Esophagus muscularis mucosa (tissue), 4 donors: ENCODE measurements around the gene TUBB4B. TPM values are rescaled to one million over a fixed set of nuclear protein-coding genes. Genes with fewer than 3 reads are reported as not detected.

Experiments used
- DNase-seq: peaks from one replicate; pipeline ENCODE4 v3.0.0-alpha.2; 2017; ENCODE audit errors: extremely low spot score
- H3K27ac ChIP-seq, 4 donors: fragments of 200-600 bp; sonication (generic); replicated peaks in 1 of 4; 1 replicate in 3 of 4; 2 replicates in 1 of 4; pipeline ENCODE4 v1.5.1; 2016 to 2019; ENCODE audit warnings: mild to moderate bottlenecking in 1 of 4
- H3K27me3 ChIP-seq, 4 donors: fragments of 200-600 bp; sonication (generic); one replicate each; pipeline versions ENCODE4 v1.5.1 to v1.6.0; 2016 to 2019
- H3K36me3 ChIP-seq, 4 donors: fragments of 200-600 bp; sonication (generic); one replicate each; pipeline ENCODE4 v1.5.1; 2016 to 2019
- H3K4me1 ChIP-seq, 4 donors: fragments of 200-600 bp; sonication (generic); one replicate each; pipeline ENCODE4 v1.5.1; 2016 to 2019
- H3K4me3 ChIP-seq, 4 donors: fragments of 200-600 bp; sonication (generic); 1 replicate in 2 of 4; 2 replicates in 2 of 4; pipeline ENCODE4 v1.5.1; 2016 to 2019; ENCODE audit warnings: mild to moderate bottlenecking in 4 of 4, moderate library complexity in 1 of 4
- H3K9me3 ChIP-seq, 4 donors: fragments of 200-600 bp; sonication (generic); 1 replicate in 3 of 4; 2 replicates in 1 of 4; pipeline ENCODE4 v1.5.1; 2016 to 2019
- CTCF ChIP-seq, 3 experiments: fragments of 200-600 bp in 2 of 3; fragments of 450-650 bp in 1 of 3; sonication (generic) in 2 of 3; IDR thresholded peaks; one replicate each; pipeline ENCODE4 v1.5.1; 2017 to 2019; ENCODE audit warnings: antibody characterized with exemption in 3 of 3, mild to moderate bottlenecking in 2 of 3, moderate library complexity in 1 of 3
- EP300 ChIP-seq: sonication (generic); formaldehyde crosslinking; IDR thresholded peaks from one replicate; pipeline ENCODE4 v1.6.1; 2017; ENCODE audit warnings: antibody characterized with exemption
- POLR2A ChIP-seq: fragments of 450-650 bp; IDR thresholded peaks from one replicate; pipeline ENCODE4 v1.6.1; 2017; ENCODE audit warnings: antibody characterized with exemption, moderate library complexity, mild to moderate bottlenecking, low read depth
- POLR2AphosphoS5 ChIP-seq, 2 donors: sonication (generic); formaldehyde crosslinking; IDR thresholded peaks; one replicate each; pipeline ENCODE4 v1.6.1; 2017; ENCODE audit warnings: antibody characterized with exemption in 2 of 2
- WGBS: methylation state at CpG from one replicate; pipeline ENCODE4 v1.1.5; 2018; 5-methylcytosine and 5-hydroxymethylcytosine counted together
- intact Hi-C: fragments of 100-400 bp; cut with DNase I; formaldehyde crosslinking; loops from one replicate; pipeline ENCODE4 v1.15.1; 2023
- total RNA-seq, 4 donors: library from RNA; depleted of rRNA; stranded (reverse); fragments of >200 nt; gene quantifications; one replicate each; pipeline versions ENCODE4 v1.1.0 to v1.2.1, GENCODE V29; 2016

The TUBB4B gene
- total RNA-seq, 4 donors from 2014 or later = 227 to 469 (median 304) TPM

GRCh38 chr9:137234055-137234697, 6.9 kb upstream of the TUBB4B start:
- 69% methylated on average over 13 of the region's 40 CpGs for WGBS
- no peak overlapping the region for H3K27ac ChIP-seq
- H3K4me1 ChIP-seq = peaks cover 32 to 46% (median 36%) of the 10 kb centered on the region in 4 donors
- no peak overlapping the region for H3K4me3 ChIP-seq
- no peak for TF ChIP-seq POLR2A
- TF ChIP-seq CTCF (IDR thresholded peaks at IDR 0.05) = no peak
- TF ChIP-seq EP300 = no peak
- TF ChIP-seq POLR2AphosphoS5 (IDR thresholded peaks at IDR 0.05) = no peak
- no peaks in the 10 kb centered on the region for H3K36me3 ChIP-seq
- peaks cover 0 to 61% (median 36%) of the 10 kb centered on the region in 4 donors for H3K27me3 ChIP-seq
- DNase-seq = no peak
- H3K9me3 ChIP-seq = no peaks in the 10 kb centered on the region
- intact Hi-C loops = no loop called here

- Histone ChIP-seq H3K4me3 (no peak overlapping the region), H3K27ac (no peak overlapping the region), H3K4me1 (peaks cover 39 to 53% (median 43%) of the 10 kb centered on the region in 4 donors), H3K36me3 (no peaks in the 10 kb centered on the region), H3K9me3 (no peaks in the 10 kb centered on the region), H3K27me3 (peaks cover 0 to 54% (median 29%) of the 10 kb centered on the region in 4 donors)
- no peak for TF ChIP-seq CTCF (IDR thresholded peaks at IDR 0.05)
- TF ChIP-seq EP300 = no peak
- TF ChIP-seq POLR2A = no peak
- TF ChIP-seq POLR2AphosphoS5 (IDR thresholded peaks at IDR 0.05) = no peak
- DNase-seq = no peak
- 71% methylated on average over 16 of the region's 18 CpGs for WGBS
- intact Hi-C loops = no loop called here
Measured at GRCh38 chr9:137234758-137235423, 6.2 kb upstream of the TUBB4B start.

DNA sequence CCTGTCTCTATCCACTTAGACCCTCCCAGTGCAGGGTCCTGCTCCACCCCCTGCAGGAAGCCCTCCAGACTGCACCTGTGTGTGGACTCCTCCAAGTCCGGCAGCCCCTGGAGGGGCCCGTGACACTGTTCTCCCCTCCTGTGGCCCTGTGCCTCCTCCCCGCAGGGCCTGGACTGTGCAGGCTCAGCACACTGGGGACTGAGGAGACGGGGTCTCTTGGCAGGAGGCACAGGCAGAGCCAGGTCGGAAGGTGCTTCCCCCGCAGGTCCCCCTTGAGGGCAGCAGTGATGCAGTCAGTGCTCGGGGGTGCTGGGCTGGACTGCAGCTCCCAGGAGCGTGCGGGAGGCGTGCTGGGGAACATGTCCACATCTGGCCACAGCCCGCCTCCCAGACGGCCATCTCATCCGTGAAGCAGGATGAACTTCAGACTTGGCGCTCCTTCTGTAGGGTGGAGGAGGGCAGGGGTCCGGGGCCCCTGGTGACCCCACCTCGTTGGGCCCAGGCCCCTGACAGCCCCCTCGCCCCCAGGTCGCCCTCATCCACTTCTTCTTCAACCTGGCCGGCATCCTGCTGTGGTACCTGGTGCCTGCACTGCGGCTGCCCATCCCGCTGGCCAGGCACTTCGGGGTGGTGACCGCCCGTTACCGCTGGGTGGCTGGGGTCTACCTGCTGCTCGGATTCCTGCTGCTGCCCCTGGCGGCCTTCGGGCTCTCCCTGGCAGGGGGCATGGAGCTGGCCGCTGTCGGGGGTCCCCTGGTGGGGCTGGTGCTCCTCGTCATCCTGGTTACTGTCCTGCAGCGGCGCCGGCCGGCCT, 5.5 kb upstream of the TUBB4B start:
- Histone ChIP-seq H3K9me3 (no peaks in the 10 kb centered on the region), H3K36me3 (no peaks in the 10 kb centered on the region), H3K4me3 (peak overlapping the region; percentile 29 to 43 (median 37)), H3K27ac (peak overlapping the region in 1 of 4 donors; percentile 1), H3K27me3 (peaks cover 0 to 46% (median 22%) of the 10 kb centered on the region in 4 donors), H3K4me1 (peaks cover 40 to 60% (median 48%) of the 10 kb centered on the region in 4 donors)
- TF ChIP-seq EP300 (no peak), POLR2AphosphoS5 (IDR thresholded peaks at IDR 0.05) (no peak), CTCF (IDR thresholded peaks at IDR 0.05) (no peak), POLR2A (no peak)
- 52% methylated on average over 4 of the region's 35 CpGs for WGBS
- intact Hi-C loops = no loop called here
- no peak for DNase-seq

DNA sequence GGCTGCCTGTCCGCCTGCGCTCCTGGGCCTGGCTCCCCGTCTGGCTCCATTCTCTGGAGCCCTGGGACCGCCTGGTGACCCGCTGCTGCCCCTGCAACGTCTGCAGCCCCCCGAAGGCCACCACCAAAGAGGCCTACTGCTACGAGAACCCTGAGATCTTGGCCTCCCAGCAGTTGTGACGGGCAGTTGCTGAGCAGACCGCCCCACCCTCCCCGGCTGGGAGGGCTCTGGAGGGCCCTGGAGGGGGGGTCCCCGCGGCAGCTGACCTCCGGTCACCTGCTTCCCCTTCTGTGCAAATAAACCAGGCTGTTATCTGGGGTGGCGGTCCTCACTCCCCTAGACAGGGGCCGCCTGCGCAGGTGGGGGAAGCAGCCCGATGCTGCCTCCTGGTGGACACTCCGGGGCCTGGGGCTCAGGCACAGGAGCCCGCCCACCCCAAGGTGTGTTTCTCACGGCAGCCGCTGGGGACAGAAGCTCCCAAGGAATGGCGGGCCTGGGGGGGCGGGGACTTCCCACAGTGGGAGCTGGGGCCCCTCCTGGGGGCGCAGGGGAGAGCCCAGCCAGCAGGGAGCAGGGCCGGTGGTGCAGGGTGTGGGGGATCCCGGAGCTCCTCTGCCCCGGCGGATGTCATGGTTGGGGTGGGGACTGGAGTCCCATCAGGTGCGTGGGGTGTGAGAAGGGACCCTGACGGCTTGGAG, 4.7 kb upstream of the TUBB4B start:
- Histone ChIP-seq H3K27ac (peak overlapping the region in 1 of 4 donors; percentile 1), H3K9me3 (no peaks in the 10 kb centered on the region), H3K27me3 (peaks cover 0 to 39% (median 15%) of the 10 kb centered on the region in 4 donors), H3K36me3 (no peaks in the 10 kb centered on the region), H3K4me3 (peak overlapping the region; percentile 29 to 43 (median 37)), H3K4me1 (peaks cover 40 to 60% (median 48%) of the 10 kb centered on the region in 4 donors)
- 13% methylated on average over 9 of the region's 31 CpGs for WGBS
- TF ChIP-seq POLR2A = no peak
- TF ChIP-seq POLR2AphosphoS5 (IDR thresholded peaks at IDR 0.05) = peak; percentile 23 to 67
- peak in 2 of 3 experiments; percentile 97 to 99 for TF ChIP-seq CTCF (IDR thresholded peaks at IDR 0.05)
- TF ChIP-seq EP300 = no peak
- peak; percentile 95 for DNase-seq
- intact Hi-C loops = no loop called here
